ENCODE measurements around the gene LCN1.
"Not testable (repeated sequence)": the region's sequence is repeated elsewhere in the genome, so short reads cannot be mapped to it uniquely, and the experiment has no call there.

LCN1 gene

DNA sequence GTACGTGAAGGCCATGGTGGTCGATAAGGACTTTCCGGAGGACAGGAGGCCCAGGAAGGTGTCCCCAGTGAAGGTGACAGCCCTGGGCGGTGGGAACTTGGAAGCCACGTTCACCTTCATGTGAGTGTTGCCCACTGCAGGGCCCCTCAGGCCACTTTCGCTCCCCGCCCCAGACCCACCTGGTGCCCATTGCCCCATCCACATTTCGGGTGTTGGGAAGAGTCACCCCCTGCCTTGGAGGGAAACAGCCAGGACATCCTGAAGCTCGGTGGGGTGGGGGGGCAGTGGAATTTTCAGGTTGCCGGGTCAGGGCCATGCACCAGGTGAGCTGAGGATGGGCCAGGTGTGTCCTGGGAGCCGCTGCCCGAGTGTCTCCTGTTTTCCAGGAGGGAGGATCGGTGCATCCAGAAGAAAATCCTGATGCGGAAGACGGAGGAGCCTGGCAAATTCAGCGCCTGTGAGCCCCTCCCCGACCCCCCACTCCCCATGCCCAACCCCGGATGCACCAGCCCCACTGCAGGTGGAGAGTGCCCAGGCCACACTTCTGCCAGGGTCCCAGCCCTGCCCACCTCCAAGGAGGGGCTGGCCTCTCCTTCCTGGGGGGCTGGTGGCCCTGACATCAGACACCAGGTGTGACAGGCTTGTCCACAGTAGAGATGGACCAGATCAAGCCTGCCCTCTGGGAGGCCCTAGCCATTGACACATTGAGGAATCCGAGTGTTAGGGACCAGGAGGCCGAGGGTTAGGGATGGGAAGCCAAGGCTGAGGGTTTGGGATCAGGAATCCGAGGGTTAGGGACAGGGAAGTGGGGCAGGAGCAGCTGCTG, 25.8 kb downstream of the LCN1 start:
- DNase-seq (ENCODE audit: low read depth): not testable (repeated sequence)

DNA sequence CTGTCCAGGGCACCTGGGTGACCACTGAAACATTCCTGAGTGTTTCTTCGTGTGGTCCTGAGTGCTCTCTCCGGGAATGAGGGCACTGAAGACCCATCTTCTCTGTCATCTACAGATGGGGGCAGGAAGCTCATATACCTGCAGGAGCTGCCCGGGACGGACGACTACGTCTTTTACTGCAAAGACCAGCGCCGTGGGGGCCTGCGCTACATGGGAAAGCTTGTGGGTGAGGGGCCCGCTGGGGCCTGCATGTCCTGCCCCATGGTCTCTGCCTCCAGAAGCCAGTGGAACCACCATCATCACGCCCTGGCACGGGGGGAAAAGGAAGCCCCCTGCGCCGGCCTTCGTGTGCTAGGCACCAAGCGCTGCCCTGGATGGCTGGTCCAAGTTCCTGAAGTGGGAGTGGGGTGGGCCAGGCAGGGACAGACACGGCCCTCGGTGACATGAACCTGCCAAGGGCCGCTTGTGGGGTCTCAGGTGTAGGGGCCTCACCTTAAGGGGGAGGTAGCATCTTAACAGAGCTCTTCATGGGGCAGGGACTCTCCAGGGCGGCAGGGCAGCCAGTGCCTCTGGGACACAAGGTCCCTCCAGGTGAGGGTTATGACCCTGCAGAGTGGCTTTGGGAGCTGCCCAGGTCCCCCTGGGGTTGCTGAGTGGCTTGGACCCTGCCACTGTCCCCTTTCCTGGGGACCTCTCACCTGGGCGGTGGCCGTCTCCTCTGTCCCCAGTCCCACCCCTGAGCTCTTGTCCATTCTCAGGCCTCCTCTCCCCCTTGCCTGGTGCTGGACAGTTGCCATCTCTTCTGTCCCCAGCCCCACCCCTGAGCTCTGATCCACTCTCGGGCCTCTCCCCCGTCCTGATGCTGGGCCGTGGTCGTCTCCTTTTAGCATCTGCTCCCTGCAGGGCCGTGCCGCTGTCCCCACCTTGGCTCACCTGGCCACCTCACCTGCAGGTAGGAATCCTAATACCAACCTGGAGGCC, 26.8 kb downstream of the LCN1 start:
- DNase-seq (ENCODE audit: low read depth): no peak

DNA sequence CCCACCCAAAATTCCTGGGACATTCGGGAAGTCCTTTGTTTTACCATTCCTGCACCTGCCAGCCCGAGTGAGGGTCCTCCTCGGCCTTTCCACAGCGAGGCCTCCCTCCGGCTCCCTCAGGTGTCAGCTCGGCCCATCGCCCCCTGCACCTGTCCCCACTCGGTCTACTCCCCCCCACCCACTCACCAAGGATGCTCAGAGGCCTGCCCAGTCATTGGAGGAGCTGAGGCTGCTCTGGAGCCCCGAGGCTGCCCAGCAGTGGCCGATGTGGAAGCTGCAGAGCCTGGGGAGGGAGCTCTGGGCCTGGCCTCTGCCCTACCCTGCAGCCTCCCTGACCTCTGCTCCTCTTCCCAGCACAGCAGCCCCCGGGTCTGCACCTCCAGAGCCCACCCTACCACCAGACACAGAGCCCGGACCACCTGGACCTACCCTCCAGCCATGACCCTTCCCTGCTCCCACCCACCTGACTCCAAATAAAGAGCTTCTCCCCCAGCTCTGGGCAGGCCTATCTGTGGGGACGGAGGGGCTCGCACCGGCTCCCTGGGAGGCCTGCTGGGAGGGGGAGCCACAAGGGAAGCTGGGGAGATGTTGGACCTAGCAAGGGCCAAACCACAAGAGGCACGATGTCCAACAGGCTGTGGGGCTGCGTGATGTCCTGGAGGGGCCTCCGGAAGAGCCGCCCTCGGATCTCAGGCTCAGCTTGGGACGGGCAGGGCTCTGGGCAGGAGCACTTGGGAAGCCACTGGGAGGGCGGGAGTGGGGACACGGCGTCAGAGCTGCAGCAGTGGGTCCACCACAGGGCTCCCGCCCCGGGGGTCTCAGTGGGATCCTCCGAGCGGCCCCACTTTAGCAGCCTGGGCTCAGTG, 28.5 kb downstream of the LCN1 start:
- not testable (repeated sequence) for DNase-seq (ENCODE audit: low read depth)

DNA sequence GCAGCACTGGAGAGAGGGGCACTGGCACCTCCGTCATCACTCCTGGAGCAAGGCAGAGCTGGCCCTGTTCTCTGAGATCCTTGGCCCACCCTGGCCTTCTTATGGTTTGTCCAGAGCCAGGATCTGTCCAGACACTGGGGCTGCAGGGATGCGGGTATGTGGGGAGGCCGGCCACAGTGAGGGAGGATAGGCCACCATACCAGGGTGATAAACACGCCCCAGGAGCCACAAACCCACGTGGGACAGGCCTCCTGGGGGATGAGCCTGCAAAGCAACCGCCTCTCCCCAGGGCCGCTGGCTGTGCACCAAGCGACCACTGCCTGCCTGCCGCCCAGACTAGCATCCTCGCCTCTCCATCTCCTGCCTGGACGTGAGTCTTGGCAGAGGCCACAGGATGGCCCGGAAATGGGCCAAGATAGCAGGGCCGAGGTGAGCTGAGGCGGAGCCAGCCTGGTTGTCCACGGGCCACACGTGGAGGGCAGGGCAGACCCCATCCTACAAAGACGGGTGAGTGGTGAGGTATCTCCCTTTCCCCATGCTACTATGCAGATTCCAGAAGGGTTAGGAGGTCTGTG, 29.2 kb downstream of the LCN1 start:
- DNase-seq (ENCODE audit: low read depth): no peak

- no peak for DNase-seq (ENCODE audit: low read depth)
These were observed 29.8 kb downstream of the LCN1 start for GRCh38 chr9:135551031-135551430.

GRCh38 chr9:135551456-135551855, 30.2 kb downstream of the LCN1 start:
- no peak for DNase-seq (ENCODE audit: low read depth)

GRCh38 chr9:135552021-135552697, 30.9 kb downstream of the LCN1 start:
- no peak for DNase-seq (ENCODE audit: low read depth)

DNA sequence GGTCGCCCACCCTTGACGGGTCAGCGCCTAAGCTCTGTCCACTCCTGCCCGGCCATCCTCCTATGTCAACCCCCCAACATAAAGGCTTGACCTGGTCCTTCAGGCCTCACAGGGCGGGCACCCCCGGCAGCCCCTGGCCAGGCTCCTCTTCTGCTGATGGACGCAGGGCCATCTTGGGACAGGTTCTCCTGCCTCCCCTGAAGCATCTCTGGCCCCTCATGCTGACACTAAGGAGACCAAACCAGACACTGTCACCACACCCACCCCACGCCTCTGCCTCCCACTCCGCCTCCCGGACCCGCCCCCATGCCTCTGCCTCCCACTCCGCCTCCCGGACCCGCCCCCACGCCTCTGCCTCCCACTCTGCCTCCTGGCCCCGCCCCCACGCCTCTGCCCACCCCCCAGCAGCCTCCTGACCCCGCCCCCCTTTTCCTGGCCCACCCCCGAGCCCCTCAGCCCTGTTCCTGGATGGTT, 31.5 kb downstream of the LCN1 start:
- no peak for DNase-seq (ENCODE audit: low read depth)

GRCh38 chr9:135554718-135555117, 33.5 kb downstream of the LCN1 start:
- DNase-seq (ENCODE audit: low read depth): no peak

DNA sequence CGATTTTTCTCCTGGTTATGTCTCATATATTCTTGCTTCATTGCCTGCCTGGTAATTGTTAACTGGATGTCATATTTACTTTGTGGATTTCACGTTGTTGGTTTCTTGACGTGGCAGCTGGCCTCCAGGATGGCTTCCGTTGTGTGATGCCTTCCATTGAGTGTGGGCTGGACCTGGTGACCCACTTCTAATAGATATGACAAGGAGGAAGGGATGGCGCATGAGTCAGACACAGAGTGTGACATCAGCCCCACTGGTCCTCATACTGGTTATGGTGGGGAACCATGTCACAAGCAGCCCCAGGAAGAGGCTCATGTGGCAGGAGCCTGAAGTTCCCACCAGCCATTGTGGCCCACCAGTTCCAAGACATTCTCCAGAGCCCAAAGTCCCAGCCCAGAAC, 34.0 kb downstream of the LCN1 start:
- DNase-seq (ENCODE audit: low read depth): no peak

- no peak for DNase-seq (ENCODE audit: low read depth)
These were observed 34.7 kb downstream of the LCN1 start for GRCh38 chr9:135555910-135556309.

- no peak for DNase-seq (ENCODE audit: low read depth)
These were observed 38.4 kb downstream of the LCN1 start for GRCh38 chr9:135559606-135560005.

DNA sequence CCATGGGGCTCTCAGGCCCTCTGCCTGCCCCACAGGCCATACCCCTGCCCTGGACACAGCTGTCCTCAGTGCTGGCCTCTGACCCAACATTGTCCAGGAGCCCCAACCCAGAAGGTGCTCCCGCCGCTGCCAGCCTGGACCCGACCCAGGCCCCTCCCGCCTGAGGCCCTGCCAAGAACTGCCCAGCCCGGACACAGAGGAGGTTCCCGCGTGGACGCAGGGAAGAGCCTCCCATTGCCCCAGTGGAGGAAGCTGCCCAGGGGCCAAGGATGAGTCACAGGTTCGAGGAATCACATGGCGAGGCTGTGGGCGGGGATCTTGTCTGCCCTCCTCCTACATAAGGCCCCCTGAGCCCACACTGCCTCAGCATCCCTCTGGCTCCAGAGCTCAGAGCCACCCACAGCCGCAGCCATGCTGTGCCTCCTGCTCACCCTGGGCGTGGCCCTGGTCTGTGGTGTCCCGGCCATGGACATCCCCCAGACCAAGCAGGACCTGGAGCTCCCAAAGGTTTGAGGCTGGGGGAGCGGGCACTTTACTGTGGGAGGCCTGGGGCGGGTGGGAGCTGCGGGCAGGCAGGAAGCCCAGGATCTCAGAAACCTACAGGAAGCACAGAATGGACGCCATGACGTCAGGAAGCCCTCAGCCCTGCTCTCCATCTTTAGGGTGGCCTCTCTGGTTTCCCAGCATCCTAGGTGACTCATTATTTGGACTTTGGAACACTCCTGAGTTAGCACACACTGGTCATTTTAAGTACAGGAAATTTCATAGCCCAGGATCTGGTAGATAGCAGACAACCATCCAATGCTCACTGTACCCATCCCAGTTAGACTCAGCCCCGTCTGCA, 40.4 kb downstream of the LCN1 start, which contains the start of gene PAEP:
TSS of gene PAEP (plus strand) at position 366 of the 844 bp plus-strand sequence.
- DNase-seq (ENCODE audit: low read depth): no peak

DNA sequence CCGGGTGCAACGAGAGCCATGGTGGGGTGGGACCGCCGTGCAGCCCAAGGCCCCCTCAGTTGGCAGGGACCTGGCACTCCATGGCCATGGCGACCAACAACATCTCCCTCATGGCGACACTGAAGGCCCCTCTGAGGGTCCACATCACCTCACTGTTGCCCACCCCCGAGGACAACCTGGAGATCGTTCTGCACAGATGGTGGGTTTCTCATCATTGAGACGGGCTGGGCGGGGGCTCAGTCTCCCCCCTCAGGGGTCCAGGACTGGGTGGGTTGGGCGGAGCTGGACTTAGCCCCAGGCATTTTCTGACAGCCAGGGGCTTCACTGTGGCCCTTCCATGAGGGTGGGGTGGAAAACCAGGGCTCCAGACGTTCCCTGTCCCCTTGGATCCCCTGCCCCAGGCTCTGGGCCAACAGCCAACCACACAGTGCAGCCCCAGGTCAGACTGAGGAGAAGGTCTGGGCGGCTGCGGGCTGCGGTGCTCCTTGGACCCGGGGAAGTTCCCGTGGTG, 41.0 kb downstream of the LCN1 start:
- DNase-seq (ENCODE audit: low read depth): no peak

GRCh38 chr9:135563039-135563476, 41.8 kb downstream of the LCN1 start:
- no peak for DNase-seq (ENCODE audit: low read depth)

DNA sequence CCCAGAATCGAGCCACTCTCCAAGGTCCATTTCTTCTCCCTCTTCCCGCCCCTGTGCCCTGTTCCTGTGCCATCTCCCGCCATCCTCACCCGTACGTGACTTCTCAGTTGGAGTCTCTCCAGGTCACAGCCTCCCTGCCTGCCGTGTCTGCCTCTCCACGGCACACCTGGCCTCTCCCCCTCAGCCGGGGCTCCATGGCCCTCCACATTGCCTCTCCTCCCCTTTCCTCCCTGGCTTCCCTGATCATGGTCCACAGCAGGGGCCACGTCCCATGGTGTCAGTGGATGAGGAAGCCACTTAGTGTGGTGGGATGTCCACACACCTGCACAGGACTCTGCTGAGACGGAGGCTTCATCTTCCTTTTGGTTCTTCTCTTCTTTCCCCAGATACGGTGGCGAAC, 42.6 kb downstream of the LCN1 start:
- no peak for DNase-seq (ENCODE audit: low read depth)

DNA sequence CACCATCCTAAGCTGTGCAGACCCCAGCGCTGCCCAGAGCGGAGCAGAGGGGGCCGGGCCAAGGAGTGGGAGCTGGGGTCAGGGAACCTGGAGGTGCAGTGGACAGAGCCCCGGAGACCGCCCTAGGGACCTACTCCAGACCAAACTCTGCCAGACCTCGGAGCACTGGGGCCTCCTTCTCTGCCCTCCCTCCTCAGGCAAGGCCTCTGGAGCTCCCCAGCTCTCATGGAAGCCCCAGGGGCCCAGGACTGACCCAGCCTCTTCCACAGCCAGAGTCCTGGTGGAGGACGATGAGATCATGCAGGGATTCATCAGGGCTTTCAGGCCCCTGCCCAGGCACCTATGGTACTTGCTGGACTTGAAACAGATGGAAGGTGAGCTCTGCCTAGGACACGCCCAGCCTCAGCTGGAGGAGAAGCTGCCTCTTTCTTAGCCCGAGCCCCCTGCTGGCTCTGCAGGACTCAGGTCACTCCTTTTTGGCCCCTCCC, 43.9 kb downstream of the LCN1 start:
- DNase-seq (ENCODE audit: low read depth): no peak

- no peak for DNase-seq (ENCODE audit: low read depth)
These were observed 44.4 kb downstream of the LCN1 start for GRCh38 chr9:135565636-135566035.

GRCh38 chr9:135566552-135566951, 45.3 kb downstream of the LCN1 start:
- no peak for DNase-seq (ENCODE audit: low read depth)
